Mucosa of descending colon (tissue), 3 donors: Measurements from ENCODE around the gene CRIM1. TPM values are rescaled to one million over a fixed set of nuclear protein-coding genes. Genes with fewer than 3 reads are reported as not detected.

ENCODE experiments used
- ATAC-seq: fragments of 200-7000 bp; cut with Tn5 transposase; one replicate; pipeline ENCODE4 v1.9.1; 2020; ENCODE audit warnings: mild to moderate bottlenecking, moderate library complexity
- DNase-seq, 3 donors: peaks; one replicate each; pipeline ENCODE4 v3.0.0-alpha.2; 2020
- H3K36me3 ChIP-seq: fragments of 200-600 bp; one replicate; pipeline ENCODE4 v1.8.0; 2021; ENCODE audit warnings: low read depth, mild to moderate bottlenecking
- H3K4me1 ChIP-seq: fragments of 200-600 bp; one replicate; pipeline ENCODE4 v1.8.0; 2021; ENCODE audit warnings: low read depth, mild to moderate bottlenecking
- H3K4me3 ChIP-seq: fragments of 200-600 bp; one replicate; pipeline ENCODE4 v1.8.0; 2021; ENCODE audit warnings: mild to moderate bottlenecking
- H3K9me3 ChIP-seq: fragments of 200-600 bp; one replicate; pipeline ENCODE4 v1.8.0; 2021; ENCODE audit warnings: mild to moderate bottlenecking
- CTCF ChIP-seq: fragments of 200-600 bp; IDR thresholded peaks from one replicate; pipeline ENCODE4 v1.8.0; 2022; ENCODE audit warnings: antibody characterized with exemption, mild to moderate bottlenecking
- intact Hi-C, 2 donors: fragments of 100-400 bp; cut with DNase I in 1 of 2; cut with micrococcal nuclease in 1 of 2; formaldehyde crosslinking; loops; one replicate each; pipeline versions ENCODE4 v1.11.0 to v1.11.1; 2022; cut with DNase I, micrococcal nuclease
- total RNA-seq, 3 donors: library from RNA; stranded (reverse); fragmentation: NEBNext Ultra II Directional in 2 of 3; extraction: Animal tissue kit (Norgen Biotek cat#: 25700) in 2 of 3; gene quantifications; one replicate each; pipeline versions ENCODE4 v1.2.1 to v1.2.4, GENCODE V29; 2021 to 2023
- donor health status: DM: no; HTN: no; CAD: no; lungs with moderate emphysema.
- donor health status: DM: no; HTN: no; CAD: no.
- donor health status: DM: no; HTN: yes; CAD: no.

Gene CRIM1
- total RNA-seq, 3 donors from 2014 or later = 66.9 to 104 (median 85.8) TPM

GRCh38 chr2:36516136-36516870 is 160.7 kb downstream of the CRIM1 start:
- no peak overlapping the region for H3K4me3 ChIP-seq
- no peaks in the 10 kb centered on the region for H3K4me1 ChIP-seq
- intact Hi-C loops = no loop called here
- DNase-seq (no peak), ATAC-seq (no peak)
- no peaks in the 10 kb centered on the region for H3K9me3 ChIP-seq
- TF ChIP-seq CTCF = no peak
- no peaks in the 10 kb centered on the region for H3K36me3 ChIP-seq

DNA sequence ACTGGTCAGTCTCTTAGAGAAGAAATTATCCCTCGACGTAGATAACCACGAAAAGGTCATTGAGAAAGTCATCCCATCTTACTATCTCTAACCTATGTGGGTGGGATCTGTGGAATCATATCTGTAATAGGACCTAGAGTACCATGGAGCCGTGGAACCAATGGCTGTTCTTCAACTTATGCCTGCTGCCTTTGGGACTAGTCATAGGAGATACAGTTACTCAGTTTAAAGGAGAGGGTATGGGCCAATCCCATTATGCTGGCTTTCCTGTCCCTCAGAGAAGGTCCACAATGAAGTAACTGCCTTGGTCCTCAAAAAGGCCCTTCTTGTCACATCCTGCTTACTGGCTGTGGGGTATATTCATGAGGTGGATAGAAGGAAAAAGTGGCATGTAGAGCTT is 164.9 kb downstream of the CRIM1 start:
- intact Hi-C loops = loop anchor here in 1 of 2 donors (10.0 kb wide), 1 partner anchor 144 kb away; no protein-coding TSS in a partner anchor
- DNase-seq (no peak), ATAC-seq (no peak)
- H3K9me3 ChIP-seq = no peaks in the 10 kb centered on the region
- H3K4me1 ChIP-seq = no peaks in the 10 kb centered on the region
- H3K36me3 ChIP-seq = no peaks in the 10 kb centered on the region
- H3K4me3 ChIP-seq = no peak overlapping the region
- TF ChIP-seq CTCF = no peak

- DNase-seq (no peak), ATAC-seq (no peak)
- intact Hi-C loops = loop anchor here in 1 of 2 donors (10.0 kb wide), 1 partner anchor 142 kb away; no protein-coding TSS in a partner anchor
- no peaks in the 10 kb centered on the region for H3K4me1 ChIP-seq
- no peaks in the 10 kb centered on the region for H3K9me3 ChIP-seq
- no peak for TF ChIP-seq CTCF
- H3K4me3 ChIP-seq = no peak overlapping the region
- no peaks in the 10 kb centered on the region for H3K36me3 ChIP-seq
Measured at GRCh38 chr2:36523153-36523552, 167.6 kb downstream of the CRIM1 start.

DNA sequence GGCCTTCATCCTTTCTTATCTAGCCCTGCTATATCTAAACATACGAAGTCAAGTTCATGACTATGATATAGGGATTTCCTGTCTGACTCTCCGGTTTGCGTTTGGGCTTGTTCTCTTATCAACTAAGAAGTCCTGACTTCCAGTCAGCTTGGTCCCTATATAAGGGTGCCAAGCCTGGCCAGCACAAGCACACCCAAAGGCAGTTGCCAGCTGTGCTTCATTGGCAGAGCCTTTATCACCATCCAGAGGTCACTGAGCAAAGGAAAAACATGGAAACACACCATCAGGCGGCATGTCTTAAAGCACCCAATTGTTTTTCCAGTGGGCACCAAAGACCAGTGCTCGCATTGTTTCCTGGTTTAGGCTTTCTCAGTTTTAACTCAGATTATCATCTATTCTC is 169.7 kb downstream of the CRIM1 start:
- no peak for DNase-seq
- no peak for TF ChIP-seq CTCF
- intact Hi-C loops = loop anchor here in 1 of 2 donors (10.0 kb wide), 1 partner anchor 140 kb away; no protein-coding TSS in a partner anchor
- ATAC-seq = no peak
- H3K4me1 ChIP-seq = no peaks in the 10 kb centered on the region
- no peaks in the 10 kb centered on the region for H3K9me3 ChIP-seq
- no peaks in the 10 kb centered on the region for H3K36me3 ChIP-seq
- H3K4me3 ChIP-seq = no peak overlapping the region

DNA sequence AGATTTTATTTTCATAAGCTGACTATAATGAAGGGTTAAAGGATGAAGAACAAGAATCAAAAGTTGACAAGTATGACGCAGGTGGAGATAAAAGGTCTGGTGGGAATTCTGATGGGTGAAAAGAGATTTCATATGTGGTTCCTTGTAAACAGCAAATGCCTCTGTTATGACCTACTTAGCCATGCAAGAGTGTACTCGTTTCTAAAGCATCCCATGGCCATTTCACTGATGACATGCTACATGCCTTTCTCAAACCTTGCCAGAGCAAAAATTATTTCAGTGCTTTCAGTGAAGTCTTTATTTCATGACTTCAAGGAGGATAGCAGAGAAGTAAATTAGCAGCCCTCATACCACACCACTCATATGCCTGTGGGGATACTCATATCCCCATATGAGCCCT is 170.6 kb downstream of the CRIM1 start:
- H3K4me1 ChIP-seq = peaks cover 3% of the 10 kb centered on the region
- ATAC-seq (no peak), DNase-seq (no peak)
- no peak overlapping the region for H3K4me3 ChIP-seq
- no peaks in the 10 kb centered on the region for H3K36me3 ChIP-seq
- no peak for TF ChIP-seq CTCF
- intact Hi-C loops = loop anchor here in 1 of 2 donors (10.0 kb wide), 1 partner anchor 139 kb away; no protein-coding TSS in a partner anchor
- no peaks in the 10 kb centered on the region for H3K9me3 ChIP-seq
